ENCODE data around the gene EMD. TPM values are rescaled to one million over a fixed set of nuclear protein-coding genes. Genes with fewer than 3 reads are reported as not detected.

EMD gene
- total RNA-seq, 4 donors from 2014 or later: 41.0 to 58.6 (median 50.6) TPM

- WGBS, 2 donors (ENCODE audit: low coverage in 1 of 2): no CpG with 5 or more reads among the region's 27 CpGs
- no peaks in the 10 kb centered on the region for H3K27me3 ChIP-seq
- peak overlapping the region; percentile 32 to 99 (median 86) for H3K27ac ChIP-seq
- H3K9me3 ChIP-seq: no peaks in the 10 kb centered on the region
- no peak for TF ChIP-seq CTCF (IDR thresholded peaks at IDR 0.05)
- peak; percentile 11 for TF ChIP-seq POLR2AphosphoS5 (IDR thresholded peaks at IDR 0.05)
- H3K36me3 ChIP-seq: peaks cover 0 to 96% of the 10 kb centered on the region in 2 donors
- ATAC-seq: no peak
- peaks cover 0 to 64% (median 0%) of the 10 kb centered on the region in 3 donors for H3K4me1 ChIP-seq
- no peak overlapping the region for H3K4me3 ChIP-seq
These were observed 21.9 kb upstream of the EMD start for GRCh38 chrX:154357205-154357604.

GRCh38 chrX:154358011-154358410, 21.1 kb upstream of the EMD start:
- ATAC-seq: no peak
- WGBS, 2 donors (ENCODE audit: low coverage in 1 of 2): no CpG with 5 or more reads among the region's 11 CpGs
- no peaks in the 10 kb centered on the region for H3K9me3 ChIP-seq
- H3K36me3 ChIP-seq: peaks cover 0 to 96% of the 10 kb centered on the region in 2 donors
- no peak overlapping the region for H3K4me3 ChIP-seq
- peaks cover 0 to 65% (median 0%) of the 10 kb centered on the region in 3 donors for H3K4me1 ChIP-seq
- TF ChIP-seq POLR2AphosphoS5 (IDR thresholded peaks at IDR 0.05): no peak
- no peak for TF ChIP-seq POLR2A (IDR thresholded peaks at IDR 0.05)
- no peak for TF ChIP-seq CTCF (IDR thresholded peaks at IDR 0.05)
- no peak for TF ChIP-seq EP300 (IDR thresholded peaks at IDR 0.05)
- H3K27me3 ChIP-seq: no peaks in the 10 kb centered on the region
- peak overlapping the region; percentile 13 to 99 (median 86) for H3K27ac ChIP-seq

- H3K4me1 ChIP-seq: peaks cover 0 to 71% (median 0%) of the 10 kb centered on the region in 3 donors
- ATAC-seq: no peak
- H3K4me3 ChIP-seq: no peak overlapping the region
- WGBS, 2 donors (ENCODE audit: low coverage in 1 of 2): 80% methylated on average over 1 of the region's 6 CpGs; no CpG with 5 or more reads in 1 of the 2 donors
- TF ChIP-seq POLR2A (IDR thresholded peaks at IDR 0.05) (no peak), EP300 (IDR thresholded peaks at IDR 0.05) (no peak), CTCF (IDR thresholded peaks at IDR 0.05) (no peak), POLR2AphosphoS5 (IDR thresholded peaks at IDR 0.05) (no peak)
- H3K27me3 ChIP-seq: no peaks in the 10 kb centered on the region
- H3K27ac ChIP-seq: peak overlapping the region; percentile 44 to 99 (median 86)
- H3K9me3 ChIP-seq: no peaks in the 10 kb centered on the region
- peaks cover 0 to 94% of the 10 kb centered on the region in 2 donors for H3K36me3 ChIP-seq
These were observed 20.3 kb upstream of the EMD start for GRCh38 chrX:154358829-154359228.

GRCh38 chrX:154359362-154360154, 19.5 kb upstream of the EMD start:
- peaks cover 0 to 94% of the 10 kb centered on the region in 2 donors for H3K36me3 ChIP-seq
- H3K4me1 ChIP-seq: peaks cover 0 to 78% (median 0%) of the 10 kb centered on the region in 3 donors
- H3K4me3 ChIP-seq: no peak overlapping the region
- no peaks in the 10 kb centered on the region for H3K27me3 ChIP-seq
- TF ChIP-seq POLR2AphosphoS5 (IDR thresholded peaks at IDR 0.05) (no peak), POLR2A (IDR thresholded peaks at IDR 0.05) (no peak), CTCF (IDR thresholded peaks at IDR 0.05) (no peak), EP300 (IDR thresholded peaks at IDR 0.05) (no peak)
- 42% methylated on average over 12 of the region's 41 CpGs; no CpG with 5 or more reads in 1 of the 2 donors for WGBS, 2 donors (ENCODE audit: low coverage in 1 of 2)
- H3K27ac ChIP-seq: peak overlapping the region; percentile 44 to 99 (median 86)
- no peaks in the 10 kb centered on the region for H3K9me3 ChIP-seq
- no peak for ATAC-seq
